GM18909 (cell line): ENCODE data around the gene SLC6A3.

Source experiments
- ATAC-seq: cut with Tn5 transposase; IDR thresholded peaks from one replicate; pipeline ENCODE4 v1.9.1; 2021; ENCODE audit warnings: mild to moderate bottlenecking; ENCODE audit not compliant: unreplicated experiment, poor library complexity

SLC6A3 gene

DNA sequence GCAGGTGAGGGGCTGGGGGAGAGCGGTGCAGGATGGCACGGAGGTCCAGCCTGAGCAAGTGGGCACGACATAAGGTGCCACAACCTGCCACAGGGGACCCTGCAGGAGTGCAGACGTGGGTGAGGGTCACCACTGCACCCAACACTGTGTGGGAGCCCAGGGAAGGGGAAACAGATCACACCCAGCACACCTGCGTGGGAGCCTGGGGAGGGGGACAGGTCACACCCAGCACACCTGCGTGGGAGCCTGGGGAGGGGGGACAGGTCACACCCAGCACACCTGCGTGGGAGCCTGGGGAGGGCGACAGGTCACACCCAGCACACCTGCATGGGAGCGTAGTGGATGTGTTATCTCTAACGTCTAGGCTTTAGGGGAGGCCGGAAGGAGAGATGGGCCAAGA is 53.0 kb downstream of the SLC6A3 start:
- ATAC-seq = no peak

DNA sequence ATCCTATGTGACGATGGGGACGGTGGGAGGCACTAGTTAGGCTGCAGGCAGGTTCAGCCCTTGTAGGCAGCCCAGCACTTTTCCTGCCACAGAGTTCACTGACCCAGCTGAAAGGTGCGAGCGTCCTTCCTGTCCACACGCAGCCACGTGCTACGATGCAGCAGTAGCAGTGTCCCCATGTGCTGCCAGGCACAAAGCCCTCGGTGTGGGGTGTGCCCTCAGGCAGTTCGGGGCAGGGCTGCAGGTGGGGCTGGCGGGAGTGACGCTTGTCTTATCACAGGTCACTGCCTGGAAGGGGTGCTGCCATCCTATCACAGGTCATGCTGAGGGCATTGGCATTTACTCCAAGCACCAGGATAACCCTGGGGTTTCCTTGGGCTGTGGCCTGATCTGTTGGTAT is 53.5 kb downstream of the SLC6A3 start:
- no peak for ATAC-seq

DNA sequence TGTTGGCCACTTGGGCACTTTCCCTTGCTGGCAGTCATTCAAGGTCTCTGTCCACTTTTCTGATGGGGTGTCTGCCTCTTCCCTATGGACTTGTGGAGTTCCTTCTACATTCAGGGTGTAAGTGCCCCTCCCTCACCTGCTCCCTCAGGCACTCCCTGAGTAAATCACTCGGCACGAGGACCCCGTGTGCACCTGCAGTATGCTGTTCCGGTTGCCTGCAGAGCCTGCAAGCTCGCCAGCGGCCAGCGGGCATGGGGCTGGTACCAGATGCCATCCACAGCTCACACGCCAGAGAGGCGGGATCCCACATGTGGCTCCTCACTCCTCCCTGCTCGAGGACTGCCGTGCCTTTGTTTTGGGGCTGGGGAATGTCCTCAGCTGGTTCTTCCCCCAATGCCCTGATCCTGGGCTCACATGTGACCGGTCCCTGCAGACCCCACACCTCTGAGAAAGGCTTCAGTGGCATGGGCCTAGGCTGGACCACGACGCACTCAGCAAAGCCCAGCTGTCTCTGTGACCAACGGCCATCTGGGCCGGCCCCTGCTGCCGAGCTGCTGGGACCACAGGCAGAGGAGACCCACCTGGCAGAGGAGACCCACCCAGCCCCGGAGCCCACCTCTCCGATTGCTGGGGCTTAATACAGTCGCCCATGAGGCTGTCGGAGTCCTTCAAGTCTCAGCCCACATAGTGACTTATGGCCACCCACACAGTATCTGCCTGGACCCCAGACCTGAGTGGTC is 54.2 kb downstream of the SLC6A3 start:
- ATAC-seq = no peak

DNA sequence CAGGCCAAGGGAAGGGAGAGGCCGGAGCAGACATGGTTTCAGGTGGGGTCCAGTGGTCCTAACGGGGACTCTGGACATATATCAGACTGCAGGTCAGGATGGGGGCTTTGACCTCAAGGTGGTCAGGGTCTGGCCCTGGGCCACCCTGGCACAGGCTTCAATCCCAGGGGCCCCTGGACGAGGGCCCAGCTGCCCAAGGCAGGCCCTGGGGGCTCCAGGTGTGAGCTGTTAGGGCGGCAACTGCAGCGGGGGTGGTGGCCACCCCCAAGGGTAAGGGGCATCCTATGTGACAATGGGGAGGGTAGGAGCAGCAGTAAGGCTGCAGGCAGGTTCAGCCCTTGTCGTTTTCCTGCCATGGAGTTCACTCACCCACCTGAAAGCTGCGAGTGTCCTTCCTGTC is 54.9 kb downstream of the SLC6A3 start:
- ATAC-seq = no peak

DNA sequence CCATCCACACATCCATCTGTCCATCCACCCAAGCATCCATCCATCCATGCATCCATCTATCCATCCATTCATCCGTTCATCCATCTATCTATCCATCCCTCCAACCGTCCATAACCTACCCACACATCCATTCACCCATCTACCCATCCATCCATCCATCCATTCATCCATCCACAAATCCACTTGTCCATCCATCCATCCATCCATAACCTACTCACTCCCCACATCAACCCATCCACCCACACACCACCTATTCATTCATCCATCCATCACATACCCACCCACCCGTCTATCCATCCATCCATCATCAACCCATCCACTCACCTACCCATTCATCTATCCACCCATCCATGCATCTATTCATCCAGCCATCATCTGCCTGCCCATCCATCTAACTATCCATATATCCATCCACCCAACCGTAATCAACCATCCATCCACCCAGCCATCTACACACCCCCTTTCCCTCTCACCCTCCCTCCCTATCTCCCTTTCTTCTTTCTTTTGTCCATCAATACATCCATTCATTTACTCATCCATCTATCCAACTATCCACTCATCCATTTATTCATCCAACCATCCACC is 56.8 kb downstream of the SLC6A3 start:
- ATAC-seq = no peak

DNA sequence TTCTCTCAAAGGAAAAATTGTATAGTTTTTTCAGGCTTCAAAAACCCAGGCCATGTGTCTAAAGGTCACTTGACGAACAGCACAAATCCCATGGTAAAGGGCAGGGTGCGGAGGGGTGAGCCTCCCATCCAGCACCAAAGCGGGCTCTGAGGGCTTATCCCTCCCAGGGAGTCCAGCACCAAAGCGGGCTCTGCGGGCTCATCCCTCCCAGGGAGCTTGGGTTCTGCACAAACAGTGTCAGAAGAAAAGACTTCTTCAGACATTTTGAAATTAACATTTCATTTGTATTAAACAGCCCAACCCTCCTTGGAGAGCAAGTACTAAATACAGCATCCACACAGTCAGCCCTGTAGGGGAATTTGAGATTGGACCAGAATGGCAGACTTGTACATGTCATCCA is 57.4 kb downstream of the SLC6A3 start:
- ATAC-seq = no peak

DNA sequence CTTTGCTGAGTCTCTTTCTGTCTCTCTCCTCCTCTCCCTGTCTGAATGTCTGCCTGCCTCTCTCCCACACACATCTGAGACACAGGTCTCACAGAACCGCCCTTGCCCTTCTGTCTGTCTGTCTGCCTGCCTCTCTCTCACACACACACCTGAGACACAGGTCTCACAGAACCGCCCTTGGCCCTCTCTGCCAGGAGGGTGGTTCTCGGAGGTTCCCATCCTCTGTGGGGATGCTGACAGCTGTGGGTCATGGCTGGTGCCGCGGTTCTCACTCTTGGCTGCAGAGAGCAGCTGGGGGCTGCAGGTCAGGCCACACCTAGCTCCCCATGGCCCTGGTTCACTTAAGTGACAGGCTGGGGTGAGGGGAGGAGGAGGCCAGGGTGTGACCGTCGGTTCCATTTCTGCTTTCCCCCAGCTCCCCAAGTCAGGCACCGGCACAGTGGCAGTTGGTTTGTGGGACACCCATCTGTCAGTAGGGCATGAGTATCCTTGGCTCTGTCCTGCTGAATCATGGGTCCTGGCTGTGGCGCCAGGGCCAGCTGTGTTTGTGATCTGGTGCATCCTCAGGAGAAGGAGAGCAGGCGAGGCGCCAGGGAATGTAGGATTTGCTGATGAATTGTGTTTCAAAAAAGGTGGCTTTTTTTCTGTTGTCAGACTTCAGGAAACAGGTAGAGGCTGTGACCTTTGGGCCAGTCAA is 58.0 kb downstream of the SLC6A3 start:
- ATAC-seq = no peak

DNA sequence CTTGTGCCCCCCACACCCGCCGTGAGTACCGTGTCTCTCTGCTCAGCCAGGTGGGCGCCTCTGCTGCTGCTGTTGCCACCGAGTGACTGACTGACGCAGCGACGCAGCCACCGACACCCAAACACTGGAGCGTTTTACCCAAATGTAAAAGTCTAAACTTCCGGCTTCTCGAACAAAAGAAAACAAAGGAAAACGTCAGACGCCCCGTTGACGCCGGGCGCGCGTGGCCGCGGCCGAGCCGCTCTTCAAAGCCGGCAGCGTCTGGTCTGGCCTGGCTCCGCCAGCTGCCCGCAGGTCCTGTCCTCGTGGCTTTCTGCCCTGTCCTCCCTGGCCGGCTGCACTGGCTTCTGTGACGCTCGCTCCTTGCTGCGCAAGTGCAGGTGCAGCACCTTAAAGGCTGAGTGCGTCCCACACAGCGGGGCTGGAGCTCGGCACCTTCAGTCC is 58.9 kb downstream of the SLC6A3 start:
- peak; percentile 38 for ATAC-seq

DNA sequence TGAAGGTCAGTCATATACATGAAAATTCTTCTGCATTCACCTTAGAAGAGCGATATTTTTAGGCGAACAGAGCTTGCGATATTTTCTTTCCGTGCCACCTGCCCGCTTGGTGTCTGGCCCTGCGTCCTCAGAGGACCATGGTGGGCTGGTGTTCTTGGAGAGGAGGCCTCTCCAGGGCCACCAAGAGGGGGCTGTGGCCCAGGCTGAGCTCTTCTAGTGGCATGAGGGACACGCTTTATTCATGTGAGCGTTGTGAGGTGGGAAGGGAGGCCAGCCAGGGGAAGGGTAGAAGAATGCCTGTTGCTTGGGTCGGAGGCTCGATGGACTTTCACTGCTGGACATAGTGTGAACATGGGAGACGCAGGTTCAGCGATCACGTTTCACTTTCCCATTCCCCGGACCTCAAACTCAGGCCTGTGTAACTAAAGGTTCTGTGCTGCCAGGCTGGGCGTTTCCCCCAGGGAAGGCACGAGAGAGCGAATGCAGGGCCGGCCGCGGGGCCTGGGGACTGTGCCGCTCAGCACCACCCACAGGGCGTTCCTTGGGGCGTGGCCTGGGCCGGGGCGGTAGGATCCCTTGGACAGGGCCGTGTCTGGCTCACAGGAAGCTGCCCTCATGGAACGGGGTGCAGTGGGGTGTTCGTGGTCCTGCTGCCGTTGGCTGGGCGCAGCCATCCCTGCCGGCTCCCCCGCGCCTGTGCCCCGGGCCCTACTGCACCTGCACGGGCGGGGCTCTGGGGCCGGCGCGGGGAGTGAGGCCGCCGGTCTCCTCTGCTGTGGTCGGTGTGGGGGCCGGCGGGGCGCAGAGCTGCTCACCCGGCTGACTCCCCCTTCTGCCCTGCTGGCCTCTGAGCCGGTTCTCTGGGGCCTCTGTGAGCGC is 59.6 kb downstream of the SLC6A3 start:
- ATAC-seq = peak; percentile 90

DNA sequence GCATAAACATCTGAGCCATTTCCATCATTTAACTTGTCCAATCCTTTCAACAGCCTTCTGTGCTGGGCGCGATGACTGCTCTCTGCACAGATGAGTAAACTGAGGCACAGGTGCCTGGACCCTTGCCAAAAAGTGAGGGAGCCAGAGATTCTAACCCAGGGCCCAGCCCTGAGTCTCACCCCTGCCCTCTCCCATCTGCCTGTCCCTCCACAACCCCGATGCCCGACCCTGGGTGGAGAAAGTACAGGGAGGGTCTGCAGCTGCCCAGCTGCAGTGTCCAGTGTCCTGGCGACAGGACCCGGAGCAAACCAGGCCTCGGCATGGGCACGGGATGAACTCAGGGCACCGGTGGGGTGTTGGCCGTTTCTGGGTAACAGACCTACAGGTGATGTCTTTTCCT is 60.7 kb downstream of the SLC6A3 start:
- no peak for ATAC-seq

DNA sequence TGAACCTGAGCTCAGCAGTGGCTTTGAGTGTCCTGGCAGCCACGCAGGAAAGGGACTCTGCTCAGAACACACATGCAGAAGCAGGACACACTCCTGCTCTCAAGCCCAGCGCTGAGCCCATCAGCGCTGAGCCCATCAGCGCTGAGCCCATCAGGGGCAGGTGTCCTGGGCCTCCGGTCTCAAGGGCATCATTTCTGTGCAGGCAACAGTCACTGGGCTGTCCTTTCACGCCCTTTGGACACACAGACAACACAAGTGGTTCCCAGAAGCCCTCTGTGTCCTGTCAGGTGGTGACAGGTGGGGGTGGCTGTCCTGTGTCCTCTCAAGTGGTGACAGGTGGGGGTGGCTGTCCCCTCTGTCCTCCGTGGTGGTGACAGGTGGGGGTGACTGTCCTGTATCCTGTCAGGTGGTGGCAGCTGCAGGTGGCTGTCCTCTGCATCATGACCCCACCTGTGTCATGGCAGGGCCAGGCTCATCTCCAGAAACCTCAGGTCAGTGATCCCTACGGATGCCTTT is 61.3 kb downstream of the SLC6A3 start:
- no peak for ATAC-seq

DNA sequence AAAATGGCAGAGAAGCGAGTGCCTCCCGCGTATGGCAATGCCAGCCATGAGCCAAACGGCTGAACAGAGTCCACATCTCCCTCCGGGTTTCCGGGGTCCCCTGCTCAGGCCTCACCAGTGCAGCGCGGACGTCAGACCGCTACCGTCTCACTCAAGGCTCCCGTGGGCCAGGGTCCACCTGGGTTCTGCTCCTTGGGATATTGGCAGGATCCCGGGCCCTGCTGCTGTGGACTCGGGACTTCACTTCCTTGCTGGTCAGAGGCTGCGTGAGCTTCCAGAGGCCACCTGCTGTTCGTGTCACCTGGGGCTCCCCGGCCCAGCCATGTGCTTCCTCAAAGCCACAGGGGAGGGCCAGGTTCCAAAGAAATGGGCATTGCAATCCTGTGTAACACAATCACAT is 61.9 kb downstream of the SLC6A3 start:
- ATAC-seq = no peak

DNA sequence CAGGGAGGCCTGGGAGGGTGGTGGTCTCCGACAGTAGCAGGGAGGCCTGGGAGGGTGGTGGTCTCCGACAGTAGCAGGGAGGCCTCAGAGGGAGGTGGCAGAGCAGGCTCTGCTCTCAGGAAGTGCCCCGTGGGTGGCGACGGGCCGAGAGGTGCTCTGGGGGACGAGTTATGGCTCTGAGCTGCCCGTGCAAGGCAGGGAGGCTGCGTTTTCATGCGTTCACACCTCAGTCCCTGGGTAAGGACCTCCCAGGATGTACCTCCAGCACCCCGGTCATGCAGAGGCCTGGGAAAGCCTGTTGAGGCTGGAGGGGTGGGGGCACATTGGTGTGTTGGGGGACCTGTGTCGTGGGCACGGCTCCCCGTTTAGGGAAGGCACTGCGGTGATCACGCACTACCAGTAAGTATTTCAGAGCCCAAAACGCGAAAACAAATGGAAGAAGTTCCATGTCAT is 63.0 kb downstream of the SLC6A3 start:
- no peak for ATAC-seq

DNA sequence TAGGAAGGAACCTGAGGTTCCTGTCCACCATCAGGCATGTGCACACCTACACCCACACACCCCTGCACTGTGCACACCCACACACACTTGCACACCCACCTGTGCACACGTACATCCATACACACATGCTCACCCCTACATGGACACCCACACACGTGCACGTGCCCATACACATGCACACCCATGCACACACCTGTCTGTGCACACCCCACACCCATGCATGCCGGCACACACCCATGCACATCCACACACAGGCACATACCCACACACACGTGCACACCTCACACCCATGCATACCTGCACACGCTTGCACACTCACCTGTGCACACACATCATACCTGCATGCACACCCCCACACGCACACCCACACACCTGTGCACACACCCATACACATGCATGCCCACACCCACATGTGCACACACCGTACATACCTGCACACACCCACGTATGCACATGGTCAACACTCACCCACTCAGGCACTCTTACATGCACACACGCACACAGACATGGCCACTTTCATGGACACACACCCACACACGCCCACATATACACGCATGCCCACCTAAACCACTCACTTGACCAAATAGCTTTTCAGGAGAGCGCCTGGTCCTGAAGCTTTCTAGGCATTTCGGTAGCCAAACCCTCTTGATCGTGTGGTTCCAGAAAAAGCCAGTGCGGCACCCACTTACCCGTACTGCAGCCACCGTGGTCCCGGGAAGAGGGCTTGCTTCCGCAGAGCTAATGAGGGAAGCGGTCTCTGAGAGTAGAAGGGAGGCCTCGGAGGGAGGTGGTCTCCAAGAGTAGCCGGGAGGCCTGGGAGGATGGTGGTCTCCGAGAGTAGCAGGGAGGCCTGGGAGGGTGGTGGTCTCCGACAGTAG is 63.6 kb downstream of the SLC6A3 start:
- ATAC-seq = no peak

DNA sequence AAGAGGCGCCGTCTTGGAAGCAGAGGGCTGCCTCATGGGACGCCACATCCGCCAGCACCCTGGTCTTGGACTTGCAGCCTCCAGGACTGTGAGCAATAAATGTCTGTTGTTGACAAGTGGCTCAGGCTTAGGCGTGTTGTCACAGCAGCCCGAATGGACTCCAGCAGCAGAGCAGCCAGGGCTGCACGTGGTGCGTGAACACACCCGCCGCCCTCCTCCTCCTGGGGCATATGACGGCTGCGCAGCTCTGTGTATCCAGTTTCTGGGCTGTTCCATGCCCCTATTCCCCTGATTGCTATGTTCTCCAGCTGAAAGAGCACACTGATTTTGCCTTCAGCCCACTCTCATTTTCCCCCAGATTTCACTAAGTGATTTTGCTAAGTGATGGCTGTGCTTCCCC is 64.3 kb downstream of the SLC6A3 start:
- ATAC-seq = no peak

DNA sequence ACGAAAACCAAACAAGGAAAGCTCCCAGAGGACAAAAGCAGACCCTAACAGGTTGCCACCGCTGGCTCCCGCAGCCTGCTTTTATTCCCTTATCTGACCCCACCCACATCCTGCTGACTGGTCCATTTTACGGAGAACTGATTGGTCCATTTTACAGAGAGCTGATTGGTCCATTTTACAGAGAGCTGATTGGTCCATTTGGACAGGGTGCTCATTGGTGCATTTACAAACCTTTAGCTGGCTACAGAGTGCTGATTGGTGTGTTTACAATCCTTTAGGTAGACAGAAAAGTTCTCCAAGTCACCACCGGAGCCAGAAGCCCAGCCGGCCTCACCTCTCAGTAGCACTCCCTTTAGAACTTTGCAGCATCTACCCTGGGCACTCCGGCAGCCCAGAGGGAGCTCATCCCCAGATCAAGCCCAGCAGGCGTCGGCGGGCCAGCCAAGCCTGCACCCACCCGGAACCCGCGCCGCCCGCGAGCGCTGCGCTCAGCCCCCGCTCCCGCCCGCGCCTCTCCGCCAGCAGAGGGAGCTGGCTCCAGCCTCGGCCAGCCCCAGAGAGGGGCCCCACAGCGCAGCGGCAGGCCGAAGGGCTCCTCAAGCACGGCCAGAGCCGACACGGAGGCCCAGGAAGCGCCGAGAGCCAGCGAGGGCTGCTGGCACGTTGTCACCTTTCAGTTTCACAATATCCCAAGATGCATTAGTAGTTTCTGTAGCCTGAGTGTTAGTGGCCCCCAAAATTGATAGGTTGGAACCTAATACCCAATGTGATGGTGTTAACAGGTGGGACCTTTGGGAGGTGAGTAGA is 65.0 kb downstream of the SLC6A3 start:
- ATAC-seq = peak; percentile 91

DNA sequence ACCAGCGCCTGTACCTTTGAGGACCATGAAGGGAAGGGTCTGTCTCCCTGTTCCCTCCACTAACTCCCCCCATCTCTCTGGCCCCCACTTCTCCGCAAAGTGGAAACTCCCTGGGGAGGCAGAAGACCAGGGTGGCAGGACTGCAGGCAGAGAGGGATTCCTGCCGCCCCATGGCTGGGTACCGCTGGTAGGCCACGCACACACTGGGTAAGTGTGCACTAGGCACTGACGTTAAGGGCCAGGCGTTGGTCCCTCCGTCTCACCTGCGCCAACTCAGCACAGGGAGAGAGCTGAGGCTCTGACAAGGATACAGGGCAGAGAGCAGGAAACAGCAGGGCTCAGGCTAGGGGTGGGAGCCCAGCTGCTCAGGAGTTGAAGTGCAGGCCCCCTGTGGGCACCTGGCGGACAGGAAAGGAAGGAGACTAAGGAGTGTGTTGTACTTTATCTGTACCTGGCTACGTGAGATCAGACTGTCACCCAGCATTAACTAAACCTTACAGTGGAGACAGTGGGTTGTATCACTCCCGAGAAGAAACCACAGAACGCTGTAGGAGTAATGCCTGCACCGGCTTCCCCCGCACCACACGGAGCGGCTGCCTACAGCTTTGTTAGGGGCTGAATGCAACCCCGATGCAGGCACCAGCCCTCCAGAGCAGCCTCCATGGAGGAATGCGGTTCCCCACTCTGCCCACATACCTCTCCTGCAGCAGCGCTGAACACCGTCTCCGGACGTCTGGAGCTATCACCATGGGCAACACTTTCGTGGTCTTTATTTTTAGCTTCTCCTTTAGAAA is 66.2 kb downstream of the SLC6A3 start:
- no peak for ATAC-seq

DNA sequence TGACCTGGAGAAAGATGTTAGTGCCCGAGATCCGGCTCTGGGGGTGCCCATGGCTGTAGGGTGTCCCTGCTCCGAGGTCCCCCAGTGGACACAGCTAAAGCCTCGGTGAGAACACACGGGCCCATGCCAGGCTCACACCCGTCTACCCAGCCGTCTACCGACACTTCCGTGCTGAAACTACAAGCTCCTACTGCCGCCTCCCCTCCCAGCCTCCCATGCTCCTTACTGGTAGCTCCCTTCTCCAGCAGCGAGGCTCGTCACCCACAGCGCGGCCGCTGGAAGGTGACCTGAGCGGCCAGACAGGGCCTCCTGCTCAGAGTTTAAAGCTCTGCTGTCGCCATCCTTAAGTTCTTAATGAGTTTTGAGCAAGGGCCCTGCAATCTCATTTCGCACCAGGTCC is 67.1 kb downstream of the SLC6A3 start:
- ATAC-seq = no peak
